Neuronal stem cell (in vitro differentiated cells): ENCODE measurements around the gene CACNB1.

Source experiments
- DNase-seq: peaks from one replicate; pipeline ENCODE4 v3.0.0-alpha.2; 2013; ENCODE audit warnings: low spot score
- H2AFZ ChIP-seq: one replicate; pipeline ENCODE4 v1.6.1; 2013; ENCODE audit warnings: mild to moderate bottlenecking, low read length, inconsistent platforms
- H2AK5ac ChIP-seq: 2 replicates; pipeline ENCODE4 v1.6.1; 2013; ENCODE audit warnings: low read depth, mild to moderate bottlenecking, inconsistent platforms, low read length, moderate library complexity, mixed read lengths
- H2BK120ac ChIP-seq: 2 replicates; pipeline ENCODE4 v1.6.1; 2013; ENCODE audit warnings: low read depth, mild to moderate bottlenecking, inconsistent platforms, low read length, moderate library complexity, mixed read lengths
- H2BK12ac ChIP-seq: one replicate; pipeline ENCODE4 v1.6.1; 2013; ENCODE audit warnings: low read length, inconsistent platforms
- H2BK15ac ChIP-seq: 2 replicates; pipeline ENCODE4 v1.6.1; 2013; ENCODE audit warnings: mild to moderate bottlenecking, low read length, inconsistent platforms, mixed read lengths
- H2BK5ac ChIP-seq: one replicate; pipeline ENCODE4 v1.6.1; 2013; ENCODE audit warnings: inconsistent platforms, mild to moderate bottlenecking, low read length, moderate library complexity
- H3K14ac ChIP-seq: one replicate; pipeline ENCODE4 v1.6.1; 2013; ENCODE audit warnings: low read length, inconsistent platforms
- H3K18ac ChIP-seq: 2 replicates; pipeline ENCODE4 v1.6.1; 2013; ENCODE audit warnings: low read length, inconsistent platforms
- H3K23ac ChIP-seq: 2 replicates; pipeline ENCODE4 v1.6.1; 2013; ENCODE audit warnings: low read depth, mild to moderate bottlenecking, mixed read lengths, low read length, inconsistent platforms; ENCODE audit not compliant: poor library complexity
- H3K27ac ChIP-seq: replicated peaks from 3 replicates; pipeline ENCODE4 v1.5.1; 2013; ENCODE audit warnings: low read length, inconsistent platforms
- H3K27me3 ChIP-seq, 3 experiments: 2 replicates each; pipeline ENCODE4 v1.6.1; 2013; ENCODE audit warnings: low read length in 3 of 3, mild to moderate bottlenecking in 2 of 3, inconsistent platforms in 1 of 3, low read depth in 1 of 3, mixed read lengths in 1 of 3, moderate library complexity in 1 of 3; ENCODE audit not compliant: control insufficient read depth in 3 of 3, insufficient read depth in 3 of 3
- H3K36me3 ChIP-seq, 2 donors: replicated peaks in 1 of 2; 2 replicates each; pipeline ENCODE4 v1.6.1; 2013; ENCODE audit warnings: low read length in 2 of 2; ENCODE audit not compliant: control insufficient read depth in 2 of 2, insufficient read depth in 2 of 2
- H3K4ac ChIP-seq: 2 replicates; pipeline ENCODE4 v1.6.1; 2013; ENCODE audit warnings: inconsistent platforms, mild to moderate bottlenecking, low read length, moderate library complexity
- H3K4me1 ChIP-seq, 2 donors: 1 replicate in 1 of 2; 2 replicates in 1 of 2; pipeline ENCODE4 v1.6.1; 2013; ENCODE audit warnings: low read length in 2 of 2, low read depth in 1 of 2; ENCODE audit not compliant: control insufficient read depth in 2 of 2, insufficient read depth in 1 of 2
- H3K4me2 ChIP-seq: one replicate; pipeline ENCODE4 v1.6.1; 2013; ENCODE audit warnings: mild to moderate bottlenecking, low read length, inconsistent platforms; ENCODE audit not compliant: insufficient read depth, poor library complexity, severe bottlenecking
- H3K4me3 ChIP-seq, 2 donors: 2 replicates each; pipeline ENCODE4 v1.5.1; 2013; ENCODE audit warnings: low read length in 2 of 2, mild to moderate bottlenecking in 2 of 2, inconsistent platforms in 1 of 2, moderate library complexity in 1 of 2
- H3K79me1 ChIP-seq: one replicate; pipeline ENCODE4 v1.6.1; 2013; ENCODE audit warnings: low read depth, mild to moderate bottlenecking, inconsistent platforms, low read length, moderate library complexity
- H3K9ac ChIP-seq: one replicate; pipeline ENCODE4 v1.6.1; 2013; ENCODE audit warnings: mild to moderate bottlenecking, low read depth, low read length, inconsistent platforms; ENCODE audit not compliant: poor library complexity
- H3K9me3 ChIP-seq, 2 donors: replicated peaks in 1 of 2; 2 replicates each; pipeline versions ENCODE3 to v1.6.1; 2013; ENCODE audit warnings: low read length in 2 of 2, mild to moderate bottlenecking in 2 of 2, inconsistent platforms in 1 of 2, low read depth in 1 of 2, mixed read lengths in 1 of 2, moderate library complexity in 1 of 2; ENCODE audit not compliant: control insufficient read depth in 2 of 2, insufficient read depth in 1 of 2
- H4K8ac ChIP-seq: one replicate; pipeline ENCODE4 v1.6.1; 2013; ENCODE audit warnings: low read depth, mild to moderate bottlenecking, inconsistent platforms, low read length, moderate library complexity
- H4K91ac ChIP-seq: one replicate; pipeline ENCODE4 v1.6.1; 2013; ENCODE audit warnings: low read length, low read depth, mild to moderate bottlenecking, inconsistent platforms; ENCODE audit not compliant: poor library complexity
- WGBS, 2 donors: extraction: QIAGEN DNeasy Blood & Tissue Kit; methylation state at CpG; one replicate each; pipeline ENCODE4 v1.1.7; 2013; ENCODE audit warnings: missing lambda C conversion rate in 2 of 2, mixed read lengths in 1 of 2; ENCODE audit not compliant: insufficient read length in 2 of 2, insufficient replicate concordance in 1 of 2; ENCODE audit errors: extremely low coverage in 2 of 2; 5-methylcytosine and 5-hydroxymethylcytosine counted together

The CACNB1 gene

GRCh38 chr17:39156491-39156890, 41.0 kb downstream of the CACNB1 start:
- Histone ChIP-seq H2BK12ac (no peak overlapping the region), H3K4me1 (peaks cover 6 to 8% of the 10 kb centered on the region in 2 donors), H3K14ac (no peak overlapping the region), H2BK5ac (no peak overlapping the region), H2BK120ac (no peak overlapping the region), H3K18ac (no peak overlapping the region), H3K4ac (no peak overlapping the region), H4K8ac (no peak overlapping the region), H2AK5ac (no peak overlapping the region), H3K9me3 (no peaks in the 10 kb centered on the region), H3K4me2 (no peak overlapping the region), H3K9ac (no peak overlapping the region), H3K36me3 (no peaks in the 10 kb centered on the region), H3K27ac (no peak overlapping the region), H3K4me3 (no peak overlapping the region), H2BK15ac (no peak overlapping the region), H2AFZ (no peak overlapping the region), H3K23ac (no peak overlapping the region), H3K79me1 (no peaks in the 10 kb centered on the region), H4K91ac (no peak overlapping the region), H3K27me3 (peaks cover 0 to 10% (median 5%) of the 10 kb centered on the region in 3 experiments)
- no peak for DNase-seq
- no CpG with 5 or more reads among the region's 7 CpGs for WGBS, 2 donors

GRCh38 chr17:39155654-39156053, 41.8 kb downstream of the CACNB1 start:
- Histone ChIP-seq H3K4me3 (no peak overlapping the region), H3K4me2 (peak overlapping the region; percentile 0), H3K14ac (no peak overlapping the region), H3K27me3 (peaks cover 7 to 17% (median 10%) of the 10 kb centered on the region in 3 experiments), H3K9ac (no peak overlapping the region), H2BK5ac (no peak overlapping the region), H3K4ac (no peak overlapping the region), H2BK120ac (no peak overlapping the region), H2BK15ac (no peak overlapping the region), H3K18ac (no peak overlapping the region), H3K36me3 (no peaks in the 10 kb centered on the region), H2AK5ac (no peak overlapping the region), H3K79me1 (peaks cover 2% of the 10 kb centered on the region), H4K8ac (no peak overlapping the region), H2AFZ (no peak overlapping the region), H3K23ac (no peak overlapping the region), H4K91ac (no peak overlapping the region), H3K4me1 (peaks cover 8 to 10% of the 10 kb centered on the region in 2 donors), H3K9me3 (no peaks in the 10 kb centered on the region), H2BK12ac (no peak overlapping the region), H3K27ac (no peak overlapping the region)
- DNase-seq = no peak
- no CpG with 5 or more reads among the region's 2 CpGs for WGBS, 2 donors

- H2BK15ac ChIP-seq = no peak overlapping the region
- H2BK5ac ChIP-seq = no peak overlapping the region
Measured at GRCh38 chr17:39153599-39154051, 43.8 kb downstream of the CACNB1 start.

GRCh38 chr17:39151943-39152818, 45.3 kb downstream of the CACNB1 start:
- Histone ChIP-seq H2BK120ac (no peak overlapping the region), H3K4ac (no peak overlapping the region), H3K23ac (no peak overlapping the region), H3K4me1 (peaks cover 8 to 12% of the 10 kb centered on the region in 2 donors), H3K9ac (peak overlapping the region; percentile 72), H3K18ac (peak overlapping the region; percentile 87), H2BK12ac (no peak overlapping the region), H3K27me3 (peaks cover 11 to 31% (median 31%) of the 10 kb centered on the region in 3 experiments), H4K91ac (no peak overlapping the region), H2AFZ (peak overlapping the region; percentile 70), H3K14ac (no peak overlapping the region), H2BK15ac (peak overlapping the region; percentile 59), H2BK5ac (no peak overlapping the region), H3K4me3 (peak overlapping the region; percentile 78 to 85), H3K4me2 (peak overlapping the region; percentile 97), H3K27ac (no peak overlapping the region), H3K36me3 (no peaks in the 10 kb centered on the region), H2AK5ac (no peak overlapping the region), H3K79me1 (peaks cover 2% of the 10 kb centered on the region), H4K8ac (no peak overlapping the region), H3K9me3 (no peaks in the 10 kb centered on the region)
- DNase-seq = peak; percentile 37
- no CpG with 5 or more reads among the region's 25 CpGs for WGBS, 2 donors

More at GRCh38 chr17:39153599-39154051, 43.8 kb downstream of the CACNB1 start:
- H3K23ac ChIP-seq = no peak overlapping the region
- peaks cover 11 to 31% (median 30%) of the 10 kb centered on the region in 3 experiments for H3K27me3 ChIP-seq
- H3K4me1 ChIP-seq = peaks cover 8 to 12% of the 10 kb centered on the region in 2 donors
- no peak overlapping the region for H2BK12ac ChIP-seq
- no peak overlapping the region for H3K14ac ChIP-seq
- no peak overlapping the region for H3K9ac ChIP-seq
- H3K4me3 ChIP-seq = peak overlapping the region; percentile 85 to 97
- no peak overlapping the region for H3K18ac ChIP-seq
- peak overlapping the region; percentile 62 for H3K27ac ChIP-seq
- DNase-seq = peak; percentile 90
- no peak overlapping the region for H2BK120ac ChIP-seq
- H4K91ac ChIP-seq = no peak overlapping the region
- WGBS, 2 donors = no CpG with 5 or more reads among the region's 16 CpGs
- peak overlapping the region; percentile 97 for H3K4me2 ChIP-seq
- no peak overlapping the region for H2AK5ac ChIP-seq
- H3K79me1 ChIP-seq = peaks cover 2% of the 10 kb centered on the region
- no peaks in the 10 kb centered on the region for H3K9me3 ChIP-seq
- H2AFZ ChIP-seq = peak overlapping the region; percentile 91
- no peak overlapping the region for H4K8ac ChIP-seq
- no peak overlapping the region for H3K4ac ChIP-seq
- H3K36me3 ChIP-seq = no peaks in the 10 kb centered on the region
